Brain microvascular endothelial cell (primary cell): Measurements from ENCODE around the gene SHISAL1.
"Not testable (repeated sequence)": the region's sequence is repeated elsewhere in the genome, so short reads cannot be mapped to it uniquely, and the experiment has no call there.

ENCODE experiments used
- DNase-seq: peaks from one replicate; pipeline ENCODE4 v3.0.0-alpha.2; 2020
- H3K27ac ChIP-seq: fragments of 250-450 bp; sonication (Bioruptor Pico); 2 replicates; pipeline ENCODE4 v1.5.1; 2020; ENCODE audit warnings: mild to moderate bottlenecking, moderate library complexity
- H3K27me3 ChIP-seq: fragments of 250-450 bp; sonication (Bioruptor Pico); replicated peaks from 2 replicates; pipeline ENCODE4 v1.5.1; 2020; ENCODE audit warnings: mild to moderate bottlenecking
- H3K36me3 ChIP-seq: fragments of 250-450 bp; sonication (Bioruptor Pico); replicated peaks from 2 replicates; pipeline ENCODE4 v1.5.1; 2020; ENCODE audit warnings: mild to moderate bottlenecking
- H3K4me3 ChIP-seq: 2 replicates; pipeline ENCODE4 v1.5.1; 2011; ENCODE audit warnings: low read depth, mild to moderate bottlenecking, control low read depth, low read length, moderate library complexity
- CTCF ChIP-seq: IDR thresholded peaks from 2 replicates; pipeline ENCODE4 v1.5.1; 2011; ENCODE audit warnings: low read depth, mild to moderate bottlenecking, moderate library complexity, low read length, control low read depth, inconsistent platforms; ENCODE audit errors: missing control alignments
- in situ Hi-C: cut with HindIII; loops from 2 replicates; pipeline ENCODE4 v1.10.0; 2017; ENCODE audit warnings: low sequenced_read_pairs, low pct_ligation_motif_present

SHISAL1 gene

GRCh38 chr22:44305455-44305854 is 7.3 kb downstream of the SHISAL1 start:
- no peak for DNase-seq
- H3K27me3 ChIP-seq, result peaks cover 4% of the 10 kb centered on the region
- H3K4me3 ChIP-seq, result no peak overlapping the region
- no peaks in the 10 kb centered on the region for H3K36me3 ChIP-seq
- in situ Hi-C loops, result no loop called here
- TF ChIP-seq CTCF, result no peak
- H3K27ac ChIP-seq, result no peak overlapping the region

- Histone ChIP-seq H3K27me3 (peaks cover 4% of the 10 kb centered on the region), H3K4me3 (no peak overlapping the region), H3K36me3 (no peaks in the 10 kb centered on the region), H3K27ac (no peak overlapping the region)
- in situ Hi-C loops, result no loop called here
- no peak for DNase-seq
- no peak for TF ChIP-seq CTCF
These were observed 7.8 kb downstream of the SHISAL1 start for GRCh38 chr22:44304911-44305310.

- no peak overlapping the region for H3K4me3 ChIP-seq
- no peak for DNase-seq
- no peak for TF ChIP-seq CTCF
- H3K27ac ChIP-seq, result no peak overlapping the region
- H3K27me3 ChIP-seq, result peaks cover 7% of the 10 kb centered on the region
- in situ Hi-C loops, result no loop called here
- H3K36me3 ChIP-seq, result no peaks in the 10 kb centered on the region
These were observed 8.4 kb downstream of the SHISAL1 start for GRCh38 chr22:44304354-44304753.

- DNase-seq, in situ Hi-C loops, H3K36me3 ChIP-seq, H3K4me3 ChIP-seq, H3K27ac ChIP-seq, H3K27me3 ChIP-seq: not testable (repeated sequence)
These were observed 10.4 kb downstream of the SHISAL1 start for GRCh38 chr22:44302363-44302762.

- Histone ChIP-seq H3K27ac (no peak overlapping the region), H3K36me3 (no peaks in the 10 kb centered on the region), H3K27me3 (peaks cover 7% of the 10 kb centered on the region), H3K4me3 (no peak overlapping the region)
- no peak for TF ChIP-seq CTCF
- in situ Hi-C loops, result no loop called here
- no peak for DNase-seq
These were observed 11.7 kb downstream of the SHISAL1 start for GRCh38 chr22:44301039-44301438.

- Histone ChIP-seq H3K36me3 (no peaks in the 10 kb centered on the region), H3K4me3 (no peak overlapping the region), H3K27ac (no peak overlapping the region), H3K27me3 (peaks cover 7% of the 10 kb centered on the region)
- TF ChIP-seq CTCF, result no peak
- DNase-seq, result no peak
- in situ Hi-C loops, result no loop called here
These were observed 13.6 kb downstream of the SHISAL1 start for GRCh38 chr22:44299124-44299523.
